Prostate gland (tissue), 2 donors: Measurements from ENCODE around the gene CARD19. TPM values are rescaled to one million over a fixed set of nuclear protein-coding genes. Genes with fewer than 3 reads are reported as not detected.

Experiments
- DNase-seq: peaks from one replicate; pipeline ENCODE4 v3.0.0-alpha.2; 2019; ENCODE audit warnings: low spot score
- H3K27ac ChIP-seq, 2 donors: fragments of 200-600 bp; sonication (generic); 2 replicates each; pipeline ENCODE4 v1.5.1; 2017 to 2019
- H3K27me3 ChIP-seq: fragments of 200-600 bp; sonication (generic); replicated peaks from 2 replicates; pipeline ENCODE4 v1.5.1; 2019; ENCODE audit not compliant: insufficient read depth
- H3K36me3 ChIP-seq, 2 donors: fragments of 200-600 bp; sonication (generic); 1 replicate in 1 of 2; 2 replicates in 1 of 2; pipeline versions ENCODE4 v1.5.1 to v1.8.1; 2017 to 2019
- H3K4me1 ChIP-seq: fragments of 200-600 bp; sonication (generic); replicated peaks from 2 replicates; pipeline ENCODE4 v1.5.1; 2019
- H3K4me3 ChIP-seq, 2 donors: fragments of 200-600 bp; sonication (generic); 2 replicates each; pipeline ENCODE4 v1.5.1; 2017 to 2019
- H3K9me3 ChIP-seq: fragments of 200-600 bp; sonication (generic); 2 replicates; pipeline ENCODE4 v1.5.1; 2017
- POLR2A ChIP-seq: fragments of 450-650 bp; IDR thresholded peaks from one replicate; pipeline ENCODE4 v1.6.1; 2016; ENCODE audit warnings: antibody characterized with exemption, mild to moderate bottlenecking
- POLR2AphosphoS5 ChIP-seq: sonication (generic); formaldehyde crosslinking; IDR thresholded peaks from one replicate; pipeline ENCODE4 v1.6.1; 2017; ENCODE audit warnings: antibody characterized with exemption
- WGBS: methylation state at CpG from one replicate; pipeline ENCODE4 v1.1.5; 2018; 5-methylcytosine and 5-hydroxymethylcytosine counted together
- intact Hi-C: fragments of 100-400 bp; cut with DNase I; formaldehyde crosslinking; loops from one replicate; pipeline ENCODE4 v1.14.2; 2022
- total RNA-seq, 2 donors: library from RNA; depleted of rRNA; stranded (reverse); fragments of >200 nt; gene quantifications; one replicate each; pipeline ENCODE4 v1.1.0, GENCODE V29; 2016
- TF ChIP-seq, protein P1 (sequence below), 4 experiments: fragments of 200-600 bp in 2 of 4; fragments of 450-650 bp in 2 of 4; sonication (generic) in 2 of 4; IDR thresholded peaks; 1 replicate in 3 of 4; 2 replicates in 1 of 4; pipeline ENCODE4 v1.5.1; 2016 to 2019; ENCODE audit warnings: antibody characterized with exemption in 4 of 4, mild to moderate bottlenecking in 2 of 4, moderate library complexity in 2 of 4

CARD19 gene
- total RNA-seq, 2 donors from 2014 or later, result 41.9 to 111 TPM

DNA sequence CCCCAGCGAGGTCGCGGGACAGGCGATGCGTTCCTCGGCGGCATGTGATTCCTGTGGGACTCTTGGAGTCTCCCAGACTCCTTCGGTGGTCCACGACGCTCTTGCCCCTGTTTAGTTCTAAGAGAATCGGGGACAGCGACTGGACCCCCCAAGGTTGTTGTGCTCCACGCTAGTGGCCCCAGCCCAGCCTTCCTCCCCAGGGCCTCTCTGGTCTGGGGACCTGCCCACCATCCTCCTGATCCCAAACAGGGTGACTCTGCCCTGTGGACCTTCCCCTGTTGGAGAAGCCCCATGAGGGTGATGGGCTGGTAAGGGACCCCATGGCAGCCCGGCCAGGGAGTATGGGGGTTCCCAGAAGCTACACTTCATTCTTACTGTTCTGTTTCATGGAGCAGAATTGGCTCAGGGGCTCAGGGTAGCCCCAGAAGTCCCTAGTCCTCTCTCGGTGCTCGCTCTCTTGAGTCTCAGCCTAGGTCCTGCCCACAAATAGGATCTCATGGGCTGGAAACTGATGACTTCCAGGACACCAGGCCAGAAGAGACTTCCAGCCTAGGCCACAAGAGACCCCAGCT lies 880 bp downstream of the CARD19 start:
- Histone ChIP-seq H3K27ac (peak overlapping the region; percentile 90 to 94), H3K9me3 (no peaks in the 10 kb centered on the region), H3K27me3 (no peaks in the 10 kb centered on the region), H3K4me1 (peaks cover 11% of the 10 kb centered on the region), H3K4me3 (peak overlapping the region; percentile 98 to 99), H3K36me3 (no peaks in the 10 kb centered on the region)
- WGBS, result 11% methylated on average over 16 of the region's 16 CpGs
- intact Hi-C loops, result loop anchor here (5.0 to 10.0 kb wide), 3 partner anchors 35 to 468 kb away; partner anchors contain the start of gene NINJ1
- DNase-seq, result no peak
- no peak for TF ChIP-seq POLR2A
- TF ChIP-seq, protein P1, sequence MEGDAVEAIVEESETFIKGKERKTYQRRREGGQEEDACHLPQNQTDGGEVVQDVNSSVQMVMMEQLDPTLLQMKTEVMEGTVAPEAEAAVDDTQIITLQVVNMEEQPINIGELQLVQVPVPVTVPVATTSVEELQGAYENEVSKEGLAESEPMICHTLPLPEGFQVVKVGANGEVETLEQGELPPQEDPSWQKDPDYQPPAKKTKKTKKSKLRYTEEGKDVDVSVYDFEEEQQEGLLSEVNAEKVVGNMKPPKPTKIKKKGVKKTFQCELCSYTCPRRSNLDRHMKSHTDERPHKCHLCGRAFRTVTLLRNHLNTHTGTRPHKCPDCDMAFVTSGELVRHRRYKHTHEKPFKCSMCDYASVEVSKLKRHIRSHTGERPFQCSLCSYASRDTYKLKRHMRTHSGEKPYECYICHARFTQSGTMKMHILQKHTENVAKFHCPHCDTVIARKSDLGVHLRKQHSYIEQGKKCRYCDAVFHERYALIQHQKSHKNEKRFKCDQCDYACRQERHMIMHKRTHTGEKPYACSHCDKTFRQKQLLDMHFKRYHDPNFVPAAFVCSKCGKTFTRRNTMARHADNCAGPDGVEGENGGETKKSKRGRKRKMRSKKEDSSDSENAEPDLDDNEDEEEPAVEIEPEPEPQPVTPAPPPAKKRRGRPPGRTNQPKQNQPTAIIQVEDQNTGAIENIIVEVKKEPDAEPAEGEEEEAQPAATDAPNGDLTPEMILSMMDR (IDR thresholded peaks at IDR 0.05), result no peak
- no peak for TF ChIP-seq POLR2AphosphoS5

DNA sequence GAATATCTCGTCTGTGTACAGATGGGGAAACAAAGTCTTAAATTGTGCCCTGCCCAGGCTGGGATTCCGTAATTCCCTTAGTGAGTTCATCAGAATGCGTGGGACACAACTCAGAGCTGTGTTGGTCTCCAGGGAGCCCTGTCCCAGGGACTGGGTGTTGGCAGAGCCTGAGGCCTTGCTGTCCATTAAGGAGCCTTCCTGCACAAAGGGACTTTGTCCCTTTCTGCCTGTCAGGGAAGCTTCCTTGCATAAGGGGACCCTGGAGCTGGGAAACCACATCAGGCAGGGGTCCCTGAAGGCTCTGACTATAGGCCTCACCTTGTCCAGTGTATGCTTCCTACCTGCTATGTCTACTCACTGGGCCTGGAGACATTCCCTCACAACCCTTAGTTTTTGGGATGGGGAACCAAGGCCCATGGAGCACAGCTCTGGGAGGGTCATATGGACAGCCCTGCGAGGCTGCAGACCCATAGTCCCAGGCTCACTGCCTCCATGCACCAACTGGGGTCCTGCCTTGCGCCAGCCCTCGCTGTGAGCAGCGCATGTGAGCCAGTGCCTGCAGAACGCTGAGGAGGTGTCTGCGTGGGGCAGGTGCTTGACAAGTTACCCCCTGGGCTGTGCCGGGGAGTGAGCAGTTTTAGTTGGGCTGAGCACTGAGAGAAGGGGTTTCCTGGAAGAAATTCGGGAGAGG lies 1.6 kb downstream of the CARD19 start:
- Histone ChIP-seq H3K27me3 (no peaks in the 10 kb centered on the region), H3K4me3 (no peak overlapping the region), H3K36me3 (no peaks in the 10 kb centered on the region), H3K9me3 (no peaks in the 10 kb centered on the region), H3K4me1 (peaks cover 11% of the 10 kb centered on the region), H3K27ac (peak overlapping the region; percentile 90 to 94)
- 77% methylated on average over 11 of the region's 11 CpGs for WGBS
- DNase-seq, result no peak
- TF ChIP-seq POLR2AphosphoS5 (no peak), POLR2A (no peak)
- TF ChIP-seq, protein P1 (IDR thresholded peaks at IDR 0.05), result no peak
- intact Hi-C loops, result loop anchor here (5.0 to 10.0 kb wide), 3 partner anchors 35 to 467 kb away; partner anchors contain the start of gene NINJ1

DNA sequence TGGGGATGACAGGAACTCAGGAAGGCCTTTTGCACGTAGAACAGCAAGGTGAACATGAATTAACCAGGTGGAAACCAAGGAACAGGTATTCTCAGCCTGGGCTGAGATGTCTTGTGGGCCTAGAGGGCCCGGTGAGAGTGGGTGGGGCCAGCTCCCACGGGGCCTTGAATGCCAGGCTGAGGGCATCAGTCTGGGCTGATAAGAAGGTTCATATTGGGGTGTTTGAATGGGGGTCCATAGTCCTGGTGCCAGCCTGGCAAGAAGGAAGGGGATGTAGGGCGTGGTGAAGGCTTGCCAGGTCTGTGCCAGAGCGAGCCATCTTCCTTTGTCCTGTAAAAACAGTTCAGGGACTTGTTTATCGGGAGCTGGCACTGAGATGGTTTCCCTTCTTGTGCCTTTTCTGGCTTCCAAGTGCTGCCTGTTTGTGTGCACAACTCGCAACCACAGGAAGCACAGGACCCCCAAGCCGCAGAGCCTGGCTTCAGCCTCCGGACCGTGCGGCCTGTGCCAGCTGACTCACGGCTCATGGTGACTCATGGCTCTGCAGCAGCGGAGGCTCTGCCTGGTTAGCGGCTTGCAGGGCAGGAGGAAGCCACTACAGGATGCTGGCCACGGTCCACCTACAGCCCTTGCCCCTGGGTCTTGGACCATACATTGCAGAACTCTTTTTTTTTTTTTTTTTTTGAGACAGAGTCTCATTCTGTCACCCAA lies 2.4 kb downstream of the CARD19 start:
- Histone ChIP-seq H3K4me1 (peaks cover 11% of the 10 kb centered on the region), H3K27me3 (no peaks in the 10 kb centered on the region), H3K27ac (peak overlapping the region; percentile 90 to 94), H3K9me3 (no peaks in the 10 kb centered on the region), H3K4me3 (peak overlapping the region in 1 of 2 donors; percentile 10), H3K36me3 (no peaks in the 10 kb centered on the region)
- TF ChIP-seq, protein P1 (IDR thresholded peaks at IDR 0.05), result peak in 1 of 4 experiments; percentile 4
- no peak for TF ChIP-seq POLR2A
- TF ChIP-seq POLR2AphosphoS5, result peak; percentile 79
- intact Hi-C loops, result loop anchor here (5.0 to 10.0 kb wide), 3 partner anchors 34 to 466 kb away; partner anchors contain the start of gene NINJ1
- peak; percentile 82 for DNase-seq
- 18% methylated on average over 15 of the region's 15 CpGs for WGBS

GRCh38 chr9:93099551-93100275 lies 3.7 kb downstream of the CARD19 start:
- DNase-seq, result no peak
- intact Hi-C loops, result loop anchor here (5.0 to 10.0 kb wide), 3 partner anchors 33 to 465 kb away; partner anchors contain the start of gene NINJ1
- Histone ChIP-seq H3K9me3 (no peaks in the 10 kb centered on the region), H3K27ac (peak overlapping the region in 1 of 2 donors; percentile 90), H3K36me3 (no peaks in the 10 kb centered on the region), H3K27me3 (no peaks in the 10 kb centered on the region), H3K4me3 (no peak overlapping the region), H3K4me1 (peaks cover 11% of the 10 kb centered on the region)
- WGBS, result 87% methylated on average over 16 of the region's 16 CpGs
- TF ChIP-seq, protein P1 (IDR thresholded peaks at IDR 0.05), result no peak
- TF ChIP-seq POLR2A (no peak), POLR2AphosphoS5 (no peak)
